Neural cell (in vitro differentiated cells): ENCODE data around the gene TRIM14. TPM values are rescaled to one million over a fixed set of nuclear protein-coding genes. Genes with fewer than 3 reads are reported as not detected.

Source experiments
- H2AFZ ChIP-seq: fragments of 200-600, 300-800 bp; sonication (generic), shearing (Covaris generic); 2 replicates; pipeline ENCODE4 v1.6.0; 2014; ENCODE audit warnings: low read depth, mild to moderate bottlenecking, antibody characterized with exemption, low read length, moderate library complexity
- H3F3A ChIP-seq: fragments of 200-600 bp; shearing (Covaris generic); 2 replicates; pipeline ENCODE4 v1.6.1; 2016; ENCODE audit warnings: mild to moderate bottlenecking, moderate library complexity, mixed read lengths, antibody characterized with exemption, low read length; ENCODE audit not compliant: insufficient read depth, poor library complexity, severe bottlenecking
- H3K27ac ChIP-seq: fragments of 200-600, 300-800 bp; sonication (generic), shearing (Covaris generic); 2 replicates; pipeline ENCODE4 v1.5.1; 2014; ENCODE audit warnings: mild to moderate bottlenecking, low read length, moderate library complexity
- H3K27me3 ChIP-seq: fragments of 300-800, 200-600 bp; sonication (generic), shearing (Covaris generic); 2 replicates; pipeline ENCODE4 v1.6.0; 2014; ENCODE audit warnings: mild to moderate bottlenecking, low read depth, low read length, moderate library complexity; ENCODE audit not compliant: insufficient read depth
- H3K36me3 ChIP-seq: fragments of 300-800, 200-600 bp; sonication (generic), shearing (Covaris generic); 2 replicates; pipeline ENCODE4 v1.5.1; 2014; ENCODE audit warnings: mild to moderate bottlenecking, antibody characterized with exemption, low read length, moderate library complexity; ENCODE audit not compliant: insufficient read depth
- H3K4me2 ChIP-seq: fragments of 300-800, 200-600 bp; sonication (generic), shearing (Covaris generic); 2 replicates; pipeline ENCODE4 v1.6.0; 2014; ENCODE audit warnings: mild to moderate bottlenecking, low read length
- H3K4me3 ChIP-seq: fragments of 300-800, 200-600 bp; sonication (generic), shearing (Covaris generic); 2 replicates; pipeline ENCODE4 v1.5.1; 2014; ENCODE audit warnings: mild to moderate bottlenecking, low read length, moderate library complexity
- H3K79me2 ChIP-seq: fragments of 200-600 bp; shearing (Covaris generic); replicated peaks from 2 replicates; pipeline ENCODE4 v1.6.0; 2014; ENCODE audit warnings: mild to moderate bottlenecking, low read length, moderate library complexity; ENCODE audit not compliant: insufficient read depth
- H3K9ac ChIP-seq: fragments of 300-800, 200-600 bp; sonication (generic), shearing (Covaris generic); 2 replicates; pipeline ENCODE4 v1.6.1; 2016; ENCODE audit warnings: mild to moderate bottlenecking, low read length, mixed read lengths
- H3K9me2 ChIP-seq: fragments of 200-600 bp; shearing (Covaris generic); 2 replicates; pipeline ENCODE4 v1.6.1; 2016; ENCODE audit warnings: mild to moderate bottlenecking, low read length, mixed read lengths; ENCODE audit not compliant: insufficient read depth
- H3K9me3 ChIP-seq: fragments of 200-600, 300-800 bp; sonication (generic), shearing (Covaris generic); 2 replicates; pipeline ENCODE4 v1.6.1; 2016; ENCODE audit warnings: mild to moderate bottlenecking, mixed run types, low read length, moderate library complexity, mixed read lengths
- H4K20me1 ChIP-seq: fragments of 200-600 bp; shearing (Covaris generic); 2 replicates; pipeline ENCODE4 v1.6.1; 2016; ENCODE audit warnings: mild to moderate bottlenecking, mixed run types; ENCODE audit not compliant: insufficient read depth
- EP300 ChIP-seq: fragments of 450-650 bp; conservative IDR thresholded peaks from 2 replicates; pipeline ENCODE4 v1.6.1; 2014; ENCODE audit warnings: antibody characterized with exemption, mild to moderate bottlenecking, moderate library complexity; ENCODE audit not compliant: poor library complexity, severe bottlenecking
- EZH2 ChIP-seq: fragments of 200-600, 300-800 bp; shearing (Covaris generic), sonication (generic); IDR thresholded peaks from 2 replicates; pipeline ENCODE4 v1.6.1; 2014; ENCODE audit warnings: antibody characterized with exemption, low read length, borderline replicate concordance, mild to moderate bottlenecking; ENCODE audit not compliant: insufficient read depth, poor library complexity, severe bottlenecking
- MXI1 ChIP-seq: fragments of 450-650 bp; conservative IDR thresholded peaks from 2 replicates; pipeline ENCODE4 v1.6.1; 2014; ENCODE audit warnings: antibody characterized with exemption, mild to moderate bottlenecking; ENCODE audit not compliant: poor library complexity, severe bottlenecking
- POLR2AphosphoS5 ChIP-seq: IDR thresholded peaks from 2 replicates; pipeline ENCODE4 v1.6.1; 2012
- RAD21 ChIP-seq: fragments of 450-650 bp; conservative IDR thresholded peaks from 2 replicates; pipeline ENCODE4 v1.6.1; 2014; ENCODE audit warnings: antibody characterized with exemption, mild to moderate bottlenecking, moderate library complexity
- SMC3 ChIP-seq: fragments of 450-650 bp; conservative IDR thresholded peaks from 2 replicates; pipeline ENCODE4 v1.6.1; 2014; ENCODE audit warnings: antibody characterized with exemption, mild to moderate bottlenecking, moderate library complexity; ENCODE audit not compliant: poor library complexity
- TAF1 ChIP-seq: IDR thresholded peaks from 2 replicates; pipeline ENCODE4 v1.6.1; 2012; ENCODE audit warnings: low read depth
- polyA plus RNA-seq: library from polyadenylated mRNA; depleted of rRNA; stranded (reverse); fragments of >200 nt; gene quantifications from 2 replicates; pipeline ENCODE4 v1.2.3, GENCODE V29; 2014
- TF ChIP-seq, protein P1 (sequence below): IDR thresholded peaks from 2 replicates; pipeline ENCODE4 v1.6.1; 2012; ENCODE audit warnings: borderline replicate concordance
- TF ChIP-seq, protein P2 (sequence below): fragments of 450-650 bp; IDR thresholded peaks from 2 replicates; pipeline ENCODE4 v1.5.1; 2014; ENCODE audit warnings: antibody characterized with exemption, mild to moderate bottlenecking, moderate library complexity; ENCODE audit not compliant: poor library complexity, severe bottlenecking

Gene TRIM14
- polyA plus RNA-seq, 1 donor from 2014 or later: not detected

DNA sequence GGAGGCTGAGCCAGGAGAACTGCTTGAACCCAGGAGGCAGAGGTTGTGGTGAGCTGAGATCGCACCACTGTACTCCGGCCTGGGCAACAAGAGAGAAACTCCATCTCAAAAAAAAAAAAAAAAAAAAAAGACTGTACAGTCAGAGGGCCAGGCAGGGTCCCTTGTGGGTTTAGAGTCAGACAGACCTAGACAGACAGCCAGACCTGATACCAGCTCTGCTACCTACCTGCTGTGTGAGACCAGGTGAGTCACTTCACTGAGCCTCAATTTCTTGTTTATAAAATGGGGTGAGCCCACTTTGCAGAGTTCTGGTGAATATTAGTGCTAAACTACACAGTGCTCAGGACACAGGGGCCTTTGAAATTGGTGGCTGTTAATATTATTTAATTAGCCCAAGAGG lies 19.7 kb downstream of the TRIM14 start:
- H4K20me1 ChIP-seq: no peaks in the 10 kb centered on the region
- H3K4me3 ChIP-seq: no peak overlapping the region
- H3K9ac ChIP-seq: no peak overlapping the region
- H3K9me2 ChIP-seq: no peaks in the 10 kb centered on the region
- H3K27ac ChIP-seq: no peak overlapping the region
- H3K4me2 ChIP-seq: no peak overlapping the region
- H2AFZ ChIP-seq: no peak overlapping the region
- no peaks in the 10 kb centered on the region for H3F3A ChIP-seq
- H3K27me3 ChIP-seq: no peaks in the 10 kb centered on the region
- TF ChIP-seq SMC3 (no peak), MXI1 (no peak), EP300 (no peak), TAF1 (no peak), RAD21 (no peak), EZH2 (no peak), POLR2AphosphoS5 (no peak)
- TF ChIP-seq, protein P1, sequence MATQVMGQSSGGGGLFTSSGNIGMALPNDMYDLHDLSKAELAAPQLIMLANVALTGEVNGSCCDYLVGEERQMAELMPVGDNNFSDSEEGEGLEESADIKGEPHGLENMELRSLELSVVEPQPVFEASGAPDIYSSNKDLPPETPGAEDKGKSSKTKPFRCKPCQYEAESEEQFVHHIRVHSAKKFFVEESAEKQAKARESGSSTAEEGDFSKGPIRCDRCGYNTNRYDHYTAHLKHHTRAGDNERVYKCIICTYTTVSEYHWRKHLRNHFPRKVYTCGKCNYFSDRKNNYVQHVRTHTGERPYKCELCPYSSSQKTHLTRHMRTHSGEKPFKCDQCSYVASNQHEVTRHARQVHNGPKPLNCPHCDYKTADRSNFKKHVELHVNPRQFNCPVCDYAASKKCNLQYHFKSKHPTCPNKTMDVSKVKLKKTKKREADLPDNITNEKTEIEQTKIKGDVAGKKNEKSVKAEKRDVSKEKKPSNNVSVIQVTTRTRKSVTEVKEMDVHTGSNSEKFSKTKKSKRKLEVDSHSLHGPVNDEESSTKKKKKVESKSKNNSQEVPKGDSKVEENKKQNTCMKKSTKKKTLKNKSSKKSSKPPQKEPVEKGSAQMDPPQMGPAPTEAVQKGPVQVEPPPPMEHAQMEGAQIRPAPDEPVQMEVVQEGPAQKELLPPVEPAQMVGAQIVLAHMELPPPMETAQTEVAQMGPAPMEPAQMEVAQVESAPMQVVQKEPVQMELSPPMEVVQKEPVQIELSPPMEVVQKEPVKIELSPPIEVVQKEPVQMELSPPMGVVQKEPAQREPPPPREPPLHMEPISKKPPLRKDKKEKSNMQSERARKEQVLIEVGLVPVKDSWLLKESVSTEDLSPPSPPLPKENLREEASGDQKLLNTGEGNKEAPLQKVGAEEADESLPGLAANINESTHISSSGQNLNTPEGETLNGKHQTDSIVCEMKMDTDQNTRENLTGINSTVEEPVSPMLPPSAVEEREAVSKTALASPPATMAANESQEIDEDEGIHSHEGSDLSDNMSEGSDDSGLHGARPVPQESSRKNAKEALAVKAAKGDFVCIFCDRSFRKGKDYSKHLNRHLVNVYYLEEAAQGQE: no peak
- TF ChIP-seq, protein P2, sequence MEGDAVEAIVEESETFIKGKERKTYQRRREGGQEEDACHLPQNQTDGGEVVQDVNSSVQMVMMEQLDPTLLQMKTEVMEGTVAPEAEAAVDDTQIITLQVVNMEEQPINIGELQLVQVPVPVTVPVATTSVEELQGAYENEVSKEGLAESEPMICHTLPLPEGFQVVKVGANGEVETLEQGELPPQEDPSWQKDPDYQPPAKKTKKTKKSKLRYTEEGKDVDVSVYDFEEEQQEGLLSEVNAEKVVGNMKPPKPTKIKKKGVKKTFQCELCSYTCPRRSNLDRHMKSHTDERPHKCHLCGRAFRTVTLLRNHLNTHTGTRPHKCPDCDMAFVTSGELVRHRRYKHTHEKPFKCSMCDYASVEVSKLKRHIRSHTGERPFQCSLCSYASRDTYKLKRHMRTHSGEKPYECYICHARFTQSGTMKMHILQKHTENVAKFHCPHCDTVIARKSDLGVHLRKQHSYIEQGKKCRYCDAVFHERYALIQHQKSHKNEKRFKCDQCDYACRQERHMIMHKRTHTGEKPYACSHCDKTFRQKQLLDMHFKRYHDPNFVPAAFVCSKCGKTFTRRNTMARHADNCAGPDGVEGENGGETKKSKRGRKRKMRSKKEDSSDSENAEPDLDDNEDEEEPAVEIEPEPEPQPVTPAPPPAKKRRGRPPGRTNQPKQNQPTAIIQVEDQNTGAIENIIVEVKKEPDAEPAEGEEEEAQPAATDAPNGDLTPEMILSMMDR: no peak
- no peaks in the 10 kb centered on the region for H3K79me2 ChIP-seq
- H3K36me3 ChIP-seq: no peaks in the 10 kb centered on the region
- no peaks in the 10 kb centered on the region for H3K9me3 ChIP-seq

DNA sequence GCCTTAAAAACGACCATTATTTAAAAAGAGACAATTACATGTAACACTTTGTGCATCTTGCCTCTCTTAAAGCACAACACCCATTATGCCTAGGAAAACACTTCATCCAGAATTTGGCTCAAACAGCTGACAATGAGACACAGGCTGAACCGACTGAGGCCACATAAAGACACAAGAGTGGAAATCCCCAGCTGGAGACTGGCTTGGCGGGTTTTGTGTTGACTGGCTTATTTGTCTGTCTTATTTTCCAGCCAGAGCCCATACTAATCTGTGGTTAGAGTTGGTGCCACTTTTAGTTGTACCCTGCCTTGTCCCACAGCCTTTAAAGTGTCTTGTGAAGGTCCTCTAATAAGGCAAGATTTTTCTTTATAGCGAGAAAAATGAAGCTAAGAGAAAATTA lies 21.2 kb downstream of the TRIM14 start:
- H2AFZ ChIP-seq: no peak overlapping the region
- H3K9me3 ChIP-seq: no peaks in the 10 kb centered on the region
- no peak overlapping the region for H3K4me3 ChIP-seq
- no peaks in the 10 kb centered on the region for H3K36me3 ChIP-seq
- H3F3A ChIP-seq: no peaks in the 10 kb centered on the region
- no peak for TF ChIP-seq SMC3
- TF ChIP-seq POLR2AphosphoS5: no peak
- no peaks in the 10 kb centered on the region for H3K79me2 ChIP-seq
- no peaks in the 10 kb centered on the region for H4K20me1 ChIP-seq
- H3K4me2 ChIP-seq: no peak overlapping the region
- H3K9me2 ChIP-seq: no peaks in the 10 kb centered on the region
- no peaks in the 10 kb centered on the region for H3K27me3 ChIP-seq
- H3K9ac ChIP-seq: no peak overlapping the region
- H3K27ac ChIP-seq: no peak overlapping the region

DNA sequence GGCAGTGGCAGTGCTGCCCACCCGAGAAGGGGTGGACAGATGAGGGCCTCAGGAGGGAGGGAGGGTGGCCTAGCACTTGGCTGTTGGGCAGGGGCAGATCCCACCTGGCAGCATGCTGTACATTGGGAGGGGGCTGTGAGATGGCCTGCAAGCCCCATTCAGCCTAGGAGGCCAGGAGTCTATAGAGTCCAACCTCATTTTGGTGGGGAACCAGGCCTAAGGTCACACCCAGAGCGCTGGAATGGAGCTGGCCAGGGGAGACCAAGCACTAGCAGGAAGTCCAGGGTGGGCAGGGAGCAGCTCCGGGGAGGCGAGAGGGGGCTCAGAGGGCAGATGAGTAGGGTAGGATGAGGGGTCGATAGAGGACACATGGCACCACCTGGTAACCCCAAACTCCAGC lies 22.9 kb downstream of the TRIM14 start:
- Histone ChIP-seq H3K9me2 (no peaks in the 10 kb centered on the region), H3K79me2 (no peaks in the 10 kb centered on the region), H2AFZ (no peak overlapping the region), H3F3A (no peaks in the 10 kb centered on the region), H3K9me3 (no peaks in the 10 kb centered on the region), H3K4me3 (no peak overlapping the region), H3K9ac (no peak overlapping the region), H3K27ac (no peak overlapping the region), H3K4me2 (no peak overlapping the region), H3K36me3 (no peaks in the 10 kb centered on the region), H3K27me3 (no peaks in the 10 kb centered on the region), H4K20me1 (no peaks in the 10 kb centered on the region)
- TF ChIP-seq SMC3 (no peak), MXI1 (no peak), TAF1 (no peak), EP300 (no peak), RAD21 (no peak), POLR2AphosphoS5 (no peak), EZH2 (no peak)
- TF ChIP-seq, protein P1: no peak
- TF ChIP-seq, protein P2: no peak
